Measurements from ENCODE around the gene UVSSA.

UVSSA gene

DNA sequence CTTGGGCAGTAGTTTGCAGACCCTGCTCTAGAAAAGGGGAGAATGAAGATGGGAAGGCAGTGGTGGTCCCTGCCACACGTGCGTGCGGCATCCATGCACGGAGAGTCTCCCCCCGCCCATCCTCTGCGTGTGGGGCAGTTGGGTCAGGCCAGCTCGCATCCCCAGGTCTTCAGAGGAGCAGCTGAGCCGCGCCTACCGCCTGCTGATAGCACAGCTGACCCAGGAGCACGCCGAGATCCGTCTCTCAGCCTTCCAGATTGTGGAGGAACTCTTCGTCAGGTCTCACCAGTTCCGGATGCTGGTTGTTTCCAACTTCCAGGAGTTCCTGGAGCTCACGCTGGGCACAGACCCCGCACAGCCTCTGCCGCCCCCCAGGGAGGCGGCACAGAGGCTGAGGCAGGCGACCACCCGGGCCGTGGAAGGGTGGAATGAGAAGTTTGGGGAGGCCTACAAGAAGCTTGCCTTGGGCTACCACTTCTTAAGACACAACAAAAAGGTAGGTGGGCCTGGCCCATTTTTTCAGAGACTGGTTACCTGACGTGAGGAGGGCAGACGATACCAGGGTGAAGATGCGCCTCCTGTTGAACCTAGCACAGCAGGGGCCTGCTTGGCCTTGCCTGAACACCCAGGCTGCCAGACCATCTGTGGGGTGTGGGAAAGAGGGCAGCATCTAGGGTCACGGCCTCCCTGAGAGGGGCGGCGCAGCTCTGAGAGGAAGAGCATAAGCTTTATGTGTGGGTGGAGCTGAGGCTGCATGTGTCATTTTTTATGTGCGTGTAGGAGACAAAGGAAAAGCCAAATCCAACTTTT, 2.6 kb downstream of the UVSSA start:
- no peak for DNase-seq (ENCODE audit: low spot score)

DNA sequence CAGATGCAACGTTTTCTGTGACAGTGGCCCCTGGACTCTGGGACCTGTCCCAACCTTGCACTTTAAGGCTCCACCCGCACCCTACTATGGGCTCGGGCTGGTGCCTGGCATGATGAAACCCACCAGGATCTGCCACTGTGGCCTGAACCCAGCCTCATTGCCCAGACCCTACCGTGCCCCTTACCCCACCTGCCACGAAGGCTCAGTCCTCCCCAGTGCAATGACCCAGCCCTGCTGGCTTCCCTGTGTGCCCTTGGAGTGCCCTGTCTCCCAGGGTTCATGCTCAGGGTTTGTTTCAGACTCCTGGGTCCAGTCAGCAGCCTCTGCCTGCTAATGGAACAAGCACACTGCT, 3.1 kb downstream of the UVSSA start:
- DNase-seq (ENCODE audit: low spot score): no peak

DNA sequence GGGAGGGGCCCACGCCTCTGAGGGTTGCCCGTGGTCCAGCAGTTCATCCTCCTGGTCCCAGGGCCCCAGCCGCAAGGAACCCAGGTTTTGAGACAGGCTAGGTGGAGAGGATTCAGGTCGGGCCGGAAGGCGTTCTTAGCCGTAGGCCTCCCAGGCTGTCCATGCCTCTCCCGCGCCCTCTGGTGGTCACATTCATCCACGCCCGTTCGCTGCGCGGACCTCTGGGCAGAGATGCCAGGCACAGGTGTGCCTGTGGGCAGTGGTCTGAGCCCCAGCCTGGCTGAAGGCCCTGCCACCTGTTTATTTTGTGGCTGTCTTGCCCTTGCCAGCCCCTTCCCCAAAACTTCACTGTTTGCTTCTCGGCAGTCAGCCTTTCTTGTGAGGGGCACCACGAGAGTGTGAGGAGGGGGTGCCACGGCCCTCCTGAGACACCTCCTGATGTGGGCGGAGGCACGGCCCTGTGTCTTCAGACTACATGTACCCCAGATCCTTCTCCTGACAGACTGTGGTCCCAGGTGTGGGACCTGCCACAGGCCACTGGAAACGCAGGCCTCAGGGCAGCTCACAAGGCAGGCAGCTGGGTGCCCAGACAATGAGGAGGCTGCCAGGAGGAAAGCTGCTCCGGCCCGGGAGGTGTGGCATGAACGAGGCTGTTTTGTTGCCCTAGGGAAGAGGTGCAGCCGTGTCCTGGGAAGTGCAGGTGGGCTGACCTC, 5.0 kb downstream of the UVSSA start:
- peak; percentile 86 for DNase-seq (ENCODE audit: low spot score)

DNA sequence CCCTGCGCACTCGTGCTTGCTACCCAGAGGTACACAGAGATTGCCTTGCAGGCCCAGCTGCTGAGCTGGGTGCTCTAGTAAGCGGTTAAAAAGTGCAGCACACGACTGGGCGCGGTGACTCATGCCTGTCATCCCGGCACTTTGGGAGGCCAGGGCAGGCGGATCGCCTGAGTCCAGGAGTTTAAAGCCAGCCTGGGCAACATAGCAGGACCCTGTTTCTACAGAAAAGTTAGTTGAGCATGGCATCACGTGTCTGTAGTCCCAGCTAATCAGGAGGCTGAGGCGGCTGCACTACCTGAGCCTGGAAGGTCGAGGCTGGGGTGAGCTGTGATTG, 5.5 kb downstream of the UVSSA start:
- DNase-seq (ENCODE audit: low spot score): no peak

DNA sequence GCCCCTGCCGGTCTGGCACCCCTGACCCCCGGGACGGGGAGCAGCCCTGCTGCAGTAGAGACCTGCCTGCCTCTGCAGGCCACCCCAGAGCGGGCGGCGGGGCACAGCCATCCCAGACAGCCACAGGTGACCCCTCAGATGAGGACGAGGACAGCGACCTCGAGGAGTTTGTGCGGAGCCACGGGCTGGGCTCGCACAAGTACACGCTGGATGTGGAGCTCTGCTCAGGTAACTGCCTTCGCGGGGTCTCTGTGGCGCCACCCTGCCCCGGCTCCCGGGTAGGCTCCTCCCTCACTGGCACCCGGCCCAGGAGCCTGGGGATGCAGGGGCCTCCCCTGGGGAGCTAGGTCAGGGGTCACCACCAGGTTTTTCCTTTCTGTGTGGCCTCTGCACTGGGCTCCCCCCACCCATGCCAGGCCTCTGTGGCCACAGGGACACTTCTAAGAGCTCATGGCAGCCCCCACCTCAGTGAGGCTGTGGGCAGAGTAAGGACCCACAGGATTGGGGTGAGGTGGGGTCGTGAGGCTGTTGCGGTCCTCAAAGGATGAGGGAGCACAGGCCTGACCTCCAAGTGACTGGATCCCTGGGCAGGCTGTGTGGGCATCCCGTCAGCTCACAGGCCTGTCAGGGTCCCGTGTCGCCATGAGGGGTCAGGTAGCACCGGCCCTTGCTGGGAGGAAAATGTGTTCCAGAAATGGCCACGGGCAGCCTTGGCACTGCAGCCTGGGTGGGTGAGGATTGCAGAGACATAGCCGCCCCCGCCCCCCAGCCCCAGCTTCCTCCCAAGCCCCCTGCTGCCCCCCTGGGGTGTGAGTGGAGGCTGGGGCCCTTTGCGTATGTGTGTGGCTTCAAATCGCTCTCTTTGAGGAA, 6.4 kb downstream of the UVSSA start:
- no peak for DNase-seq (ENCODE audit: low spot score)

DNA sequence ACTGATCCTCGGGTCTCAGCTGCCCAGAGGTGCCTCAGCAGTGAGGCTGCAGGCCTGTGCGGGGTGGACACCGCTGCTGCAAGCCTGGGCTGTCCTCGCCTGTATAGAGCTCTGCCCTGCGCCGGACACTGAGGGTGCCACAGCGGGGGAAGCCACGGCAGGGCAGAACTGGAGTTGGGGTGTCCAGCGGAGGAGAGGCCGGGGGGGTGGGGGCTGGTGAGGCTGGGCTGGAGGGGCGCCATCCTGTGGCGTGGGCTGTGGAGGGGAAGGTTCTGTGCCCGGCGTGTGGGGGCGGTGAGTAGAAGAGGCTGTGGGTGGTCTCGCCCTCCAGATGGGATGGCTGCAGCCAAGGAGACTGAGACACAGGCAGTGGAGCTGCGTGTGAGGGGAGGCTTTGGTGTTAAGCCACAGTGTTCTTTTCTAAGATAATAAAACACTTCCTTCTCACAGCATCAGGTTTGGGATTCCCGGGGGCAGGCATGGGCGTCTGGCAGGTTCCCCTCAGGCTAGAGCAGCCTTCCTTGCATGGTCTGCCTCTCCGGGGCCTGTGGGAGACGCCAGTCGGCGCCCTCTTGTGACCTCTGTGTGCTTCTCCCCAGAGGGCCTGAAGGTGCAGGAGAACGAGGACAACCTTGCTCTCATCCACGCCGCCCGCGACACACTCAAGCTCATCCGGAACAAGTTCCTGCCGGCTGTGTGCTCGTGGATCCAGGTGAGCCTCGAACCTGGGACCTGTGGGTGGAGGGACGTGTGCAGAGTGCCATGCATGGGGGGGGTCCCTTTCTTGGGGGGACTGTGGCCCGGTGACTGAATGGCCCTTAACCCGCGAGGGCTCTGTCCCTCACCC, 7.4 kb downstream of the UVSSA start:
- DNase-seq (ENCODE audit: low spot score): no peak

DNA sequence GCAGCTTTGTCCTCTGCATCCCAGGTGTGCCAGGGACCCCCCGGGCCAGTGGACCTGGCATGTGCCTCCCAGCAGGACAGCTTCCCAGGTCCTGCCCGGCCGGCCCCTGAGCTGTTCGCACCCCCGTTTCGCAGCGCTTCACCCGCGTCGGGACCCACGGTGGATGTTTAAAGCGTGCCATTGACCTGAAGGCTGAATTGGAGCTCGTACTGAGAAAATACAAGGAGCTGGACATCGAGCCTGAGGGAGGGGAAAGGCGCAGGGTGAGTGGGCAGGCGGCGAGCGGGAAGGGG, 7.9 kb downstream of the UVSSA start:
- no peak for DNase-seq (ENCODE audit: low spot score)

DNA sequence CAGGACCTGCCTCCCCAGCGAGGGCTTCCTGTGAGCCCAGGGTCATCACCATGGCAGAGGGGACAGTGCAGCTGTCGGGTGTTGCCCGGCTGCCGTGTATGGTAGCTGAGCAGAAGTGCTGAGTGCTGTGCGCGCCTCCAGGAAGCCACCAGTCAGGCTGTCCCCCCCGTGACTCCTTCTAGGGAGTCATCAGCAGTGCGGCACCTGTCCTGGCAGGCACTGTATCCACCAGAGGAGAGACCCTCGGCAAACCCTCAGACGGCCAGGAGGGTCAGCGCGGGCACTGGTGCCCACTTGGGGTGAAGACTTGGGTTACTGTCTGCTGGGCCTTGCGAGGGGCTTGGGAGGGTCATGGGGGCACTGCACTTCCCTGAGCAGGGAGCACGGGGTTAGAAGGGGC, 8.4 kb downstream of the UVSSA start:
- no peak for DNase-seq (ENCODE audit: low spot score)

DNA sequence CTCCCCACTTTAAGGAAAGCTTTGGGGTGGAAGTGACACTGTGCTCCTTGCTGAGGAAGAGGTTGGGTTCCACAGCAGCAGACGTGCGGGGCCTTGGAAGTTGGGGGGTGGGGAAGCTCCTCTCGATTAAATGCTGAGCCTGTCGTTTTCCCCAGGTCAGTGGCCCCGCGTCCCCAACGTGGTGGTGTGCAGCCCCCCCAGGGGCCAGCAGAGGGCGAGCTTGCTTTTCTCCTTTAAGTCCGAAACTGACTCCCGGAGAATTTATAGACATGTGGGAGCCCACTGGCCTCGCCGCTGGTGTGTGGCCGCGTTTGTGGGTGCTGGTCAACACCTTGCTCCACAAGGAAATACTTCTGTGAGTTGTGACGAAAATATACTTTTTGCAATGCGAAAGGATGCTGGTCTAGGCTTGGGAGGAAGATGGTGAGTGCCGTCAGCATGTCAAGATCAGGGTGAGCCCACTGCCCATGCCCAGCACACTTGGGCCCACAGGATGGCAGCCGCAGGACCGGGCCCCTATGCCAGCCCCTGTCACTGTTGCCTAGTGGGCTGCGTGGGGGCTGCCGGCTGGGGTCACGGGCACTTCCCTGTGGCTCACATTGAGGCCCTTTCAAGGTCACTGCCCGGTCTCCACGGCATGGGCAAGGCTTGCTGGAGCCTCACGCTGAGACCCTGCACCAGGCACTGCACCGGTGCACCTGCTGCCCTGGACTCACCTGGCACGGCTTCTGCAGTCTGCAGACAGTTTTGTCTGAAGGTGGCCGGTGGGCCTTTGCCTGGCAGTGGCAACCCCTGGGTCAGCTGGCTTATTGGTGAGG, 9.4 kb downstream of the UVSSA start:
- DNase-seq (ENCODE audit: low spot score): peak; percentile 53

DNA sequence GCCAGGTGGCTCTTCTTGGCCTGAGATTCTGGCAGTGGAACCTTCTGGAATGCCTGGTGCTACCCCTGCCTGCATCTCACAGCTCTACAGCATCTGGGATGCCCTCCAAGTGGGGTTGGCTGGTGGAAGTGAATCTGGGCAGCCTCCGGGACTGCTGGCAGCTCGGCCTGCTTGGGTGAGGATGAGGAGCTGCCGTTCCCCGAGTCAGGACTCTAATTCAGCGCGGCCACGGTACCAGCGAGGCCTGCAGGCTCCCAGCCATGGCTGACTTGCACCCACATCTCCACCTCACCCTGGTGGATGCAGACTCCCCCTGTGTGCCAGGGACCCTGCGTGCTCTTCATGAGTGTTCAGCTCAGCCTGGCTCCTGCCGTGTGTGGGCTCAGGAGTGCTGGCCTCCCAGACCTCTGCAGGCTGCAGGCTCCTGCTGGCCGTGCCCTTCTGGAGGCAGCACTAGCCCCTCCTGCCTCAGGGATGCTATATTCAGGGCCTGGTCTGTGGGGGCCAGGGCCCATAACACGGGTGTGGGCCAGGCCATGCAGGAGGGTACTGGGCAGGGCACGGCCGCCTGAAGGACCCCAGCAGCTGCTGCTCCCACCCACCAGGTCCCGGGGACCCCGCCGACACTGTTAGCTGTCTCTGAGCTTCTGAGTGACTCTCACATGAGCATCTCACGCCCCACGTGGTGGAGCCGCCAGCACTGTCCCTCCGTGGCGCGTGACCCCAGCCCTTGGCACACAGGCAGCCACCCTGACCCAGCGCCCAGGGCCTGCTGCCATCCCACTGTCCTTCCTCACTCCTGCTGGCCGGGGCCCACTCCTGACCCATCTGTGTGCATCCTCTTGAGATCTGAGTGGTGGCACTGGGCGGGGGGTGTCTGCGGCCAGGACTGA, 10.6 kb downstream of the UVSSA start:
- DNase-seq (ENCODE audit: low spot score): no peak

DNA sequence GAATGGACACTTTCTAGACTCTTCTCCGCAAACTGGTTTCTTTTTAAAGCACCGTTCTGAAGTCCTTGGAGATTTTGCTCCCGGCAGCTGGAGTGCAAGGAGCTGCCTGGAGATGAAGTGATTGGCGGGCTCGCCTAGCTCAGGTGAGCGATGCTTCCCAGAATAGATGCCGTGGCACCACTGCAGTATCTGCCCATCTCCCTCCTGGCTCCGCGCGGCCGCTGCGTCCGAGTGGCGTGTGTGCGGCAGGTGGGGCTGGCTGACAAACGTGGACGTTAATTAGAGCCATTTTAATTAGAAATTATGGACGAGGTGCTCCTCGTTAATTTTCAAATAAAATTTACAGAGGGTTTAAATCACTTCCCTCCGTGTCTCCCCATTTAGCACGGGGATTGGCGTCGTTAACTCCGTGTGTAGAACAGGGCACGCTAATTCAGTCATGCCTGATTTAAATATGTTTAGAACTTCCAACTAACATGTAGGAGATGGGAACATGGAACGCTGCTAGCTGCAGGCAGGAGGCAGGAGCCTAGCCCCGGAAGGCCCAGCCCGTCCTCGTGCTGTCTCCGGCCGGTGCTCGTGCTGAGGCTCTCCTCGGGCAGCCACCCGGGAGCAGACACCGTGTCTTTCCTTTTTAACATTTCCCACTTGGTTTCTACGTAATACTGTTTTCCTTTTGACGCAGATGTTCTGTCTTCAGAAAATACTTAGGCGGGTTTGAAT, 11.6 kb downstream of the UVSSA start:
- DNase-seq (ENCODE audit: low spot score): no peak

DNA sequence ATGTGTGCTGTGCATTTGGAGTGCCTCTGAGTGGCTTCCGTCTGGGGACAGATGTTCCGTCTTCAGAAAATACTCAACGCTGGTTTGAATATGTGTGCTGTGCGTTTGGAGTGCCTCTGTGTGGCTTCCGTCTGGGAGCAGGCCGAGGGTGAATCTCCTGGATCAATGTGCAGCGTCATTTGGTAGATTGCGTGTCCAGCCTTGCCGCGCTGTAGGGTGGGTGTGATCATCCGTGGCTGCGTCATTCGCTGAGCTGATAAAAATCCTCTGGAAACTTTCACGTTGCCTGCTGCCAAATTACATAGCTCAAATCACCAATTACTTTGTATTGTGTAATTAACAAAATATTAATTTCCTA, 12.1 kb downstream of the UVSSA start:
- no peak for DNase-seq (ENCODE audit: low spot score)

DNA sequence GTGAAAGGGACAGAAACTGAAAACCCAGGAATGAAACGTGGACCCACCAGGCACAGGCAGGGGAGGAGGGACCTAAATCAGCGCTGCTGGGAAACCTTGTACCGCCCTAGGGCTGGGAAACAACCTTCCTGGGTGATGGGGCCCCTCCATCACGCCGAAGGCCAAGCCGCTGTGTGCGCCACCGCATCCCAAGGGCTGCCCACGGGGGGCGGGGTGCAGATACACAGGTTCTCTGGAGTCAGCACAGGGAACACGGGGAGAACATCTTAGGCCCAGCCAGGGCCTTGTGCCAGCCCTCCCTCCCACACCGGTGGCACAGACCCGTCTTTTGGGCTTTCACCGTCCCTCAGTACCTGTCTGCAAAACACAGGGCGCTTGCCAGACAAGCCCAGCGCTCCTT, 13.0 kb downstream of the UVSSA start:
- no peak for DNase-seq (ENCODE audit: low spot score)

DNA sequence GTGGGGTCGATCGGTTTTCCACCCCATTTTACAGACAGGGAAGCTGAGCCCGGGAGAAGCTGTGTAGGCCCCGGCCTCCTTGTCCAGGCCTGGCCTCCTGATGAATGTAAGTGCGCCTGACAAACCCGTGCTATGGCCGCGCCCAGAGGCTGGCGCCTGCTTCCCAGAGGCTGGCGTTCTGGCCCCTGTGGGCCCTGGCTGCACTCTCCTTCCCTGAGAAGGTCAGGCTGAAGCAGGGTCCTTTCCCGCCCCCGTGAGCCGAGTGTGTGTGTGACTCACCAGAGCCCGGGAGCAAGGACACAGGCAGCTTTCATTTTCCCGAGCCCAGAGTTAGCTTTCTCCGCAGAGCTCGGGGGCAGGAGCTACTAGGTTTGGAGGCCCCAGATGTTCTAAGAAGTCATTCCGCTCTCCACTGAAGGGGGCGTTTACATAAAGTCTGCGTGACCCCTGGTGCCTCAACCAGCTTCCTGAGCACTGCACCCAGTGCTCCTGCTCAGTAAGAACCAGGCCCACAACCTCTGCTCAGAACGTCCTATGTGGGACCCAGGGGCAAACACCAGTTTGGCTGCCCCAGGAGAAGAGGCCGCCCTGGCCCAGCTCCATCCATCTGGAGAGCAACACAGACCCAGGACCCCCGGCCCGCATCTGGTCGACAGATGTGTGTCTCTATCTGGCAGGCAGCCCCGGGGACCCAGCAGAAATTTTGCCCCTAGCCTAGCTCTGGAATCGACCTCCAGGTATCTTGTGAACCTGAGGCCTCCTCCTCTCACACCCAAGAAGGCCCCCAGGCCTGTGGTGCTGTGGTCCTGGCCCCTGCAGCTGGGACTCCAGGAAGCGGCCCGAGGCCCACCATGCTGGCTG, 13.6 kb downstream of the UVSSA start:
- no peak for DNase-seq (ENCODE audit: low spot score)

DNA sequence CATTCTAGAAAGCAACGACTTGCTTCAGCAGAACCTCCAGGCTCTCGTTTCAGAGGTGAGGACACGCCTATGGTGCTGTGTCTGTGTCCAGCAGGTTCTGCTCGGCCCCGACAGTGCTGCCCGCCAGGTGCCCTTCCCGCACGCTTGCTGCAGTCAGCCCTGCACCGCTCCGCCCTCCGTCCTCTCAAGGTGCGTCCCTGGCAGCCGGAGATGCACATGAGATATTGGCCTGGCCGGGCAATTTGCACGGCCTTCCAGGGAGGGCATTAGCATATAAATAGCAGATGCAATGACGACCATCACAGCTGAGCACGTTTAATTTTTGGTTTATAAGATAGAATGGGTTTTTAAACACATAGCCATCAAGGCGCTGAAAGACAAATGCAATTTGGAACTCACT, 14.4 kb downstream of the UVSSA start:
- no peak for DNase-seq (ENCODE audit: low spot score)

DNA sequence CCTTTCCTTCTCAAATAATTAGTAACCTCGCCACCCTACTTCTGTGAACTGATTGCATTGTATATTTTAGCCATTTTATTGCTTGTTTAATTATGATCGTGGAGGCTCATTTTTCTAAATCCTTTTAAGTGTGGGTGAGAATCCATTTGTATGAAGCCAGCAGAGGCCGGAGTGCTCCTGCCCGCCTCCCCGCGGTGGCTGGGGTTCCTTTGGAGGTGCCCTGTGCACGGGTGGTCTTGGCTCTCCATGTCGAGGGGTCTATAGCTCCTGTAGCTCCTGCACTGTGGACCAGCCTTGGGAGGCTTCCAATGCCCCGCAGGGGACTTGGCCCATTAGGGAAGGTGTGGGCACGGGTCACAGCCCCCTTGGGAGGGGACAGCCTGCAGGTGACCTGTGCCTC, 15.0 kb downstream of the UVSSA start:
- DNase-seq (ENCODE audit: low spot score): no peak

DNA sequence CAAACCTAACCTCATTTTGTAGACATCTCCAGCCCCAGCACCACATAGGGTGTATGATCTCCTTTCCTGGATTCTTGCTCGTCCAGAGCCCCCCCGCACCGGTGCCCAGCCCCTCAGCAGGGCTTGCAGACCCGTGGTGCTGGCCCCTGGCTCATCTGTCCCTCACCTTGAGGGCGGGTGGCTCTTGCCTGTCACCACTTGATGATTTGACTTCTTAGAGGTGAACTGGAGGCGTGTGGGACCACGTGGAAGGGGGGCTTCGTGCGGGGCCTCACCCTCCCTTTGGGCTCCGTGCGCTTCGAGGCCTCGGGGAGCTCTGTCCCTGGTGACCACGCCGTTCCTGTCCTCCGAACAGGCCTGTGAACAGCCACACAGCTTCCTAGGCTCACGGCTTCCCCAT, 15.5 kb downstream of the UVSSA start:
- DNase-seq (ENCODE audit: low spot score): no peak

DNA sequence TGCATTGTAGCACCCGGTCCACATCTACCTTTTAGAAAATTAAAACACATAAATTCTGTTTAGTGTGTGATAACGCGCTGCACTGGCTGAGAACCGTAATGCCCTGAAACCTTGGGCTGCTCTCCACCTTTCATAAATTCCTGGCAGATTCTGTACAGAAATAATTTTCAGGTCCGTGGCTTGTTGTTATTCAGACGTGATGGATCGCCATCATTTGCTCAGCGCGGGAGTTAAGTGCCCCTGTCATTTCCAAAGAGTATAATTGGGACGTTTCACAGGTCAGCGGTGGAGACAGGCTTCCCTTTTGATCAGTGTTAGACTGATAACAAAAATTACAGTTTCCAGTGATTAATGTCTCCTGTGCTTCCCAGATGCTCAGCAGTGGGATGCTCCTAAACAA, 16.5 kb downstream of the UVSSA start:
- DNase-seq (ENCODE audit: low spot score): no peak

DNA sequence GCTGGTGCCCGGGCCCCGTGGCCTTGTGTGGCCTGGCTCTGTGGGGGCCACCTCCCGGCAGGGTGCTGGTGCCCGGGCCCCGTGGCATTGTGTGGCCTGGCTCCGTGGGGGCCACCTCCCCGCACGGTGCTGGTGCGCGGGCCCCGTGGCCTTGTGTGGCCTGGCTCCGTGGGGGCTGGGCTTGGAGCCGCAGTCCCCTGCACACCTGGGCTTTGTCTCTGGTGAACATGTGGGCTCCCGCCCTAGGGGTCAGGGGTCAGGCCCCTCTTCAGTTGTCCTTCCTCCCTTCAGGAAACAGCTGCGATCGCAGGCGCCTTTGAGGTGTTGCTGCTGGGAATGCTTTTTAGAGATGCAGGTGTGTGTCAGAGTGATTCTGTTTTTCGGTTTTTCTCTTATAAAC, 17.2 kb downstream of the UVSSA start:
- DNase-seq (ENCODE audit: low spot score): no peak

All from hematopoietic multipotent progenitor cell treated with erythropoietin and hydrocortisone succinate and interleukin-3 and kit ligand, for 17 days (in vitro differentiated cells).